ENCODE measurements around the gene PRDM2.
"Not testable (repeated sequence)": the region's sequence is repeated elsewhere in the genome, so short reads cannot be mapped to it uniquely, and the experiment has no call there.

Gene PRDM2

GRCh38 chr1:13677896-13678295, 22.1 kb upstream of the PRDM2 start:
- in situ Hi-C loops (cut with MboI; ENCODE audit: low sequenced_read_pairs, unreplicated experiment) = no loop called here
- DNase-seq (ENCODE audit: low spot score) = no peak
- TF ChIP-seq, protein P1, sequence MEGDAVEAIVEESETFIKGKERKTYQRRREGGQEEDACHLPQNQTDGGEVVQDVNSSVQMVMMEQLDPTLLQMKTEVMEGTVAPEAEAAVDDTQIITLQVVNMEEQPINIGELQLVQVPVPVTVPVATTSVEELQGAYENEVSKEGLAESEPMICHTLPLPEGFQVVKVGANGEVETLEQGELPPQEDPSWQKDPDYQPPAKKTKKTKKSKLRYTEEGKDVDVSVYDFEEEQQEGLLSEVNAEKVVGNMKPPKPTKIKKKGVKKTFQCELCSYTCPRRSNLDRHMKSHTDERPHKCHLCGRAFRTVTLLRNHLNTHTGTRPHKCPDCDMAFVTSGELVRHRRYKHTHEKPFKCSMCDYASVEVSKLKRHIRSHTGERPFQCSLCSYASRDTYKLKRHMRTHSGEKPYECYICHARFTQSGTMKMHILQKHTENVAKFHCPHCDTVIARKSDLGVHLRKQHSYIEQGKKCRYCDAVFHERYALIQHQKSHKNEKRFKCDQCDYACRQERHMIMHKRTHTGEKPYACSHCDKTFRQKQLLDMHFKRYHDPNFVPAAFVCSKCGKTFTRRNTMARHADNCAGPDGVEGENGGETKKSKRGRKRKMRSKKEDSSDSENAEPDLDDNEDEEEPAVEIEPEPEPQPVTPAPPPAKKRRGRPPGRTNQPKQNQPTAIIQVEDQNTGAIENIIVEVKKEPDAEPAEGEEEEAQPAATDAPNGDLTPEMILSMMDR (IDR thresholded peaks at IDR 0.05; ENCODE audit: borderline replicate concordance, control extremely low read depth, extremely low read depth, insufficient read depth, missing control alignments) = no peak

DNA sequence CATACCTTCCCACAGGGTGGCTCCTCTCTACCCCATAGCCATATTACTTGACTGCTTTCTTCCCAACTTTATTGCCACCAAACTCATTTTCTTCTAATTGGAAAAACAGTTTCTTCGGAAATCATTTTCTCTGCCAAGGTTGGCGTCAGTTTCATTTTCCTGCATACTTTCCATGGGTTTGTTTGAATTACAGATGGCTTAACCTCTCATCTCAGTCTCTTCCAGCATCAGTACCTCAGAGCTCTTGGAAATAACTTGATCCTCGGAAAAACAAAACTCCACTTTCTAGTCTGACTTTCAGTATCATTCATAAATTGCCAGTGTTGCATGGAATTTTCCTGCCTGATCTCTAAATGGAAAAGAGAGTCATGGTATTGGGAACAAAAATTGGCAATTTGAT, 20.3 kb upstream of the PRDM2 start:
- TF ChIP-seq, protein P1 (IDR thresholded peaks at IDR 0.05; ENCODE audit: borderline replicate concordance, control extremely low read depth, extremely low read depth, insufficient read depth, missing control alignments) = no peak
- no peak for DNase-seq (ENCODE audit: low spot score)
- in situ Hi-C loops (cut with MboI; ENCODE audit: low sequenced_read_pairs, unreplicated experiment) = no loop called here

DNA sequence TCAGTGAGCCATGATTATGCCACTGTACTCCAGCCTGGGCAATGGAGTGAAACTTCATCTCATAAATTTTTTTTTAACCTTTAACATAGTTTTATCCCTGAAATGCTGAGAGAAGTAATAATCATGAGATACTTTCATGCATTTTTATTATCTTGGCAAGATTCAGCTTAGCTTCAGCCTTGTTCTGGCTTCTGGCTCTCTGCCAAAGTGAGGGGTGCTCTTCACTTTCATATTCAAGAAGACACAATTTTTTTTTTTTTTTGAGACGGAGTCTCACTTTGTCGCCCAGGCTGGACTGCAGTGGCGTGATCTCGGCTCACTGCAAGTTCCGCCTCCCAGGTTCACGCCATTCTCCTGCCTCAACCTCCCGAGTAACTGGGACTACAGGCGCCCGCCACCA, 19.4 kb upstream of the PRDM2 start:
- in situ Hi-C loops (cut with MboI; ENCODE audit: low sequenced_read_pairs, unreplicated experiment); DNase-seq (ENCODE audit: low spot score): not testable (repeated sequence)

DNA sequence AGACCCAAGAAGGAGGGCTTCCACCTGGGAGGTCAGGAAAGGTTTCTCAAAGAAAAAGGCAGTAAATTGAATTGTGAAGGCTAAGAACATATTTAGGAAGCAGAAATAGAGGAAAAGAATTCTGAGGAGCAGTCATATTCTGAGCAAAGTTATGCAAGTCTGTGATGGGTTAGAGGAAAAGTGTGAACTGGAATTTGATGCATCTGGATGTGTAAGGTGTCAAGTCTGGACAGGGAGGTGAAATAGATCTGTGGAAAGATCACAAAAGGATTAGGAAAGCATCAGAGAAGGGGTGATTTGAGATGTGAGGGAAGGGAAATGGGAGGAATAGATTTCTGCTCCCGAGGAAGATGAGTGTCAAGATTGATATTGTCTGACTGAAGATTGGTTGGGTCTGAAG, 18.1 kb upstream of the PRDM2 start:
- in situ Hi-C loops (cut with MboI; ENCODE audit: low sequenced_read_pairs, unreplicated experiment) = no loop called here
- TF ChIP-seq, protein P1 (IDR thresholded peaks at IDR 0.05; ENCODE audit: borderline replicate concordance, control extremely low read depth, extremely low read depth, insufficient read depth, missing control alignments) = no peak
- no peak for DNase-seq (ENCODE audit: low spot score)

- in situ Hi-C loops (cut with MboI; ENCODE audit: low sequenced_read_pairs, unreplicated experiment) = no loop called here
- DNase-seq (ENCODE audit: low spot score) = no peak
- TF ChIP-seq, protein P1 (IDR thresholded peaks at IDR 0.05; ENCODE audit: borderline replicate concordance, control extremely low read depth, extremely low read depth, insufficient read depth, missing control alignments) = no peak
These were observed 17.5 kb upstream of the PRDM2 start for GRCh38 chr1:13682444-13682843.

DNA sequence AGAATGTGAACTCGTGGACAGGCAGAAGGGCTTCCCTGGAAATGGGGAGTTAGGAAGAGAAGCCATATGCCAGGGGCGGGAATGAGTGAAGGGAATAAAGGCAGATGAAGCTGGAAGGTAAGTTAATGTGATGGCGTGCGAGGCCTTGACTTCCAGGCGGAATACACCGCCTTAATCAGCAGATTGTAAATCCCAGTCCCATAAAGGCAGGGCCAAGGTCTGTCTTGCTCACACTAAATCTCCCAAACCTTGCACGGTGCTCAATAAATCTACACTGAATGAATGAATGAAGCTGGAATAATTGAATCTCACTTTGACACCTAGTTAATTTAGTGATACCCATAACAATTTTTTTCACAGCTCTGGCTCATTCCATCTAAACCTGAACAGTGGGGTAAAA, 16.8 kb upstream of the PRDM2 start:
- DNase-seq (ENCODE audit: low spot score) = no peak
- in situ Hi-C loops (cut with MboI; ENCODE audit: low sequenced_read_pairs, unreplicated experiment) = no loop called here
- TF ChIP-seq, protein P1 (IDR thresholded peaks at IDR 0.05; ENCODE audit: borderline replicate concordance, control extremely low read depth, extremely low read depth, insufficient read depth, missing control alignments) = no peak

GRCh38 chr1:13687151-13687715, 12.8 kb upstream of the PRDM2 start:
- TF ChIP-seq, protein P1 (IDR thresholded peaks at IDR 0.05; ENCODE audit: borderline replicate concordance, control extremely low read depth, extremely low read depth, insufficient read depth, missing control alignments) = no peak
- in situ Hi-C loops (cut with MboI; ENCODE audit: low sequenced_read_pairs, unreplicated experiment) = no loop called here
- DNase-seq (ENCODE audit: low spot score) = no peak

DNA sequence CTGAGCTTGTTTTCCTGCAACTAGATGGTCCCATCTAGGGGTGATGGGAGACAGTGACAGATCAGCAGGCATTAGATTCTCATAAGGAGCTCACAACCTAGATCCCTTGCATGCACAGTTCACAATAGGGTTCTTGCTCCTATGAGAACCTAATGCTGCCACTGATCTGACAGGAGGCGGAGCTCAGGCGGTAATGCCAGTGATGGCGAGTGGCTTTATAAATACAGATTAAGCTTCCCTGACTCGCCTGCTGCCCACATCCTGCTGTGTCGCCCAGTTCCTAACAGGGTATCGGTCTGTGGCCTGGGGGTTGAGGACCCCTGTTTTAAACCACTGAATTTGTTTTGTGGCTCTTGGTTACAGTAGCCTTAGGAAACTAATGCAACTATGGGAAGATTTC, 6.9 kb upstream of the PRDM2 start:
- in situ Hi-C loops (cut with MboI; ENCODE audit: low sequenced_read_pairs, unreplicated experiment) = not testable (repeated sequence)

More for the DNA sequence above, 6.9 kb upstream of the PRDM2 start:
- DNase-seq (ENCODE audit: low spot score) = not testable (repeated sequence)

Measured in GM13976 (cell line).